GM19395 (cell line): ENCODE measurements around the gene FAM78A.

Experiments
- ATAC-seq: cut with Tn5 transposase; IDR thresholded peaks from one replicate; pipeline ENCODE4 v1.9.1; 2021; ENCODE audit warnings: mild to moderate bottlenecking, moderate library complexity; ENCODE audit not compliant: unreplicated experiment

FAM78A gene, protein sequence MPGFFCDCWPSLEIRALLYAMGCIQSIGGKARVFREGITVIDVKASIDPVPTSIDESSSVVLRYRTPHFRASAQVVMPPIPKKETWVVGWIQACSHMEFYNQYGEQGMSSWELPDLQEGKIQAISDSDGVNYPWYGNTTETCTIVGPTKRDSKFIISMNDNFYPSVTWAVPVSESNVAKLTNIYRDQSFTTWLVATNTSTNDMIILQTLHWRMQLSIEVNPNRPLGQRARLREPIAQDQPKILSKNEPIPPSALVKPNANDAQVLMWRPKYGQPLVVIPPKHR

GRCh38 chr9:131276094-131276888 is at the start of gene FAM78A:
Gene FAM78A (minus strand): TSS chr9:131276510. CDS start chr9:131276179, 331 bp downstream.
- ATAC-seq, result no peak

DNA sequence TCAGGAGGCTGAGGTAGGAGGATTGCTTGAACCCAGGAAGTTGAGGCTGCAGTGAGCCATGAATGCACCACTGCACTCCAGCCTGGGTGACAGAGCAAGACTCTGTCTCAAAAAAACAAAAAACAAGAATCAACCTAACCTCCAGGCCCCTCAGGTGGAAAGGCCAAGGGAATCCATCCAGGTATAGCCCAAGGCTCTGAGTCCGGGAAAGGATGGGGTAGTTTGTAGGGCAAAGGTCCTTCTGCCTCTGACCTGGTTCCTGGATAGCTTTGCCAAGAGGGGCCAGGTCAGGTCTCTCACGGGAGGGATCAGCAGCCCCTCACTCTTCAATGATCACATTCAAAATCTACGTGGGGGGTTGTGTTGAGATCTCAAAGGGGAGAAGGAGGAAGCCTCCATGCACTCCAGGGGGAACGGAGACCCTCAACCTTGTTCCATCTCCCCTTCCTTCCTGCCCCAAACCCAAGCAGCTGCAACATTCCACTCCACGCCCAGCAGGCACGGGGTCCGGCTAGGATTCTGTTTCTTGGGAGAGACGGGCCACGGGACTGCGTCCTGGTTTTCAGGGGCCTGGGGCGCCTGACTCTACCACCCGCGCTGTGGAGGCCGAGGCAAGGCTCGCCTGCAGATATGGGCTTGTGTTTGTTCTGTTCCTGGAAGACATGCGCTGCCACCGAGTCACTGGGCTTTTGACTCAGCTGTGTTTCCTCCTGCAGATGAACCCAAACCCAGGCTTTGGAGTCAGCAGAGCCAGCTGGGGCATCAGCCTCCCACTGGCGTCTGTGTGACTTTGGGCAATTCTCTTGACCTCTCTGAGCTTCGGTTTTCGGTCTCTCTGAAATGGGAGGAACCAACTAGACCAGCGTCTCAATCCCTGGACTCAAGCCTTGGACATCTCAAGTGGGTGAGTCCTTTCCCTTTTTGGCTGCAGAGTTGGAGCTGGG is 48.7 kb upstream of the FAM78A start:
- ATAC-seq, result no peak

GRCh38 chr9:131323629-131324028 is 47.3 kb upstream of the FAM78A start:
- ATAC-seq, result no peak

- ATAC-seq, result no peak
These were observed 43.8 kb upstream of the FAM78A start for GRCh38 chr9:131320031-131320685.

- ATAC-seq, result no peak
These were observed 43.2 kb upstream of the FAM78A start for GRCh38 chr9:131319486-131319885.

DNA sequence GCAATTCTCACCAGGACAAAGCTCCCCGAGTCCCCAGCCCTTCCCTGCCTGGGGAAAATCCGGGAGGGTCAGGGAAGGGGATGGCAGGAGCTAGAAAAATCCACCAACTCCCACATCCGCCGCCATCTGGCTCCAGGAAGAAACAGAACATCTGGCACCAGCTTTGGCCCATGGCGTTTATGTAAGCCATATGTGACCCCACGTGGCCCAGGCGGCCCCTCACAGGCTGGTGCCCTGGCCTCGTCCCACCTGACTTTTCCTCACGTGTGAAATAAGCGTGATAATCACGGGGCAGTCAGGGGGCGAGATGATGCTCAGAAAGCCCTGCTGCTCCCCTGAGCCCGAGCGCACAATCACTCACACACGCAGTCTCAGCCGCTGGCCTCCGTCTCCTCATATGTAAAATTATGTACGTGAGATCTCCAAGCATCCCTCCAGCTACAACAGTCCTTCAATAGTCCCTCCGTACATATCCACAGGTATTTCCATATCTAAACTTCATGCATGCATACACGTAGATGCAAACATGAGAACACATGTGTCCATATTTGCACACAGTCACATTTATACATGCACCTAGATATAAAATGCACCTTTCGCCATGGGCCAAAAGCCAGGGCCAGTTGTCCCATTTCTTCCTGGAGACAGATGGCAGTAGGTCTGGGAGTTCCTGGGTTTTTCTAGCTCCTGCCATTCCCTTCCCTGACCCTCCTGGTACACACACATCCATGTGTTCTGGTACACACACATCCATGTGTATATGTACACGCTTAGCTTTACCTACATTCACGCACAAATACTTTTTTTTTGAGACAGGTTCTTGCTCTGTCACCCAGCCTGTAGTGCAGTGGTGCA is 42.1 kb upstream of the FAM78A start:
- no peak for ATAC-seq

GRCh38 chr9:131312822-131313770 is 36.8 kb upstream of the FAM78A start:
- ATAC-seq, result no peak

DNA sequence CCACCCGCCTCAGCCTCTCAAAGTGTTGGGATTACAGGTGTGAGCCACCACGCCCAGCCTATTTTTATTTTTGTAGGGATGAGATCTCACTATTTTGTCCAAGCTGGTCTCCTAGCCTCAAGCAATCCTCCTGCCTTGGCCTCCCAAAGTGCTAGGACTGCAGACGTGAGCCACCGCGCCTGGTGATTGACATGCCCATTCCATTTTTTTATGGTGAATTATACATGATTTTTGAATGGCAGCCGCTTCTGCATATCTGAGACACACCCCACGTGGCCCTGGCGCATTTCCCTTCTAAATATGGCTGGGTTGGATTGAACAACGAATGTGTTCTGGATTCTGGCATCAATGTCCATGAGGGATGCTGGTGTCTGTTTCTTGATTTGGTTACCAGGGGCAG is 35.9 kb upstream of the FAM78A start:
- ATAC-seq, result no peak

GRCh38 chr9:131310833-131311554 is 34.7 kb upstream of the FAM78A start:
- ATAC-seq, result no peak

GRCh38 chr9:131309530-131310276 is 33.4 kb upstream of the FAM78A start:
- ATAC-seq, result no peak

GRCh38 chr9:131308906-131309529 is 32.7 kb upstream of the FAM78A start:
- no peak for ATAC-seq

- ATAC-seq, result no peak
These were observed 32.1 kb upstream of the FAM78A start for GRCh38 chr9:131308452-131308851.

DNA sequence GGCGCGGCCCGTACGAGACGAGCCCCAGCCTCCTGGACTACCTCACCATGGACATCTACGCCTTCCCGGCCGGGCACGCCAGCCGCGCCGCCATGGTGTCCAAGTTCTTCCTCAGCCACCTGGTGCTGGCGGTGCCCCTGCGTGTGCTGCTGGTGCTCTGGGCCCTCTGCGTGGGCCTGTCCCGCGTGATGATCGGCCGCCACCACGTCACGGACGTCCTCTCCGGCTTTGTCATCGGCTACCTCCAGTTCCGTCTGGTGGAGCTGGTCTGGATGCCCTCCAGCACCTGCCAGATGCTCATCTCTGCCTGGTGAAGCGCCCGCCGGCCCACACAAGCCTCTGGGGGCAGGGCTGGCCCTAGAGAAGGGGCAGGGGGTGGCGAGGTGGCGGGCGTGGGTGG is 31.7 kb upstream of the FAM78A start:
- ATAC-seq, result no peak

DNA sequence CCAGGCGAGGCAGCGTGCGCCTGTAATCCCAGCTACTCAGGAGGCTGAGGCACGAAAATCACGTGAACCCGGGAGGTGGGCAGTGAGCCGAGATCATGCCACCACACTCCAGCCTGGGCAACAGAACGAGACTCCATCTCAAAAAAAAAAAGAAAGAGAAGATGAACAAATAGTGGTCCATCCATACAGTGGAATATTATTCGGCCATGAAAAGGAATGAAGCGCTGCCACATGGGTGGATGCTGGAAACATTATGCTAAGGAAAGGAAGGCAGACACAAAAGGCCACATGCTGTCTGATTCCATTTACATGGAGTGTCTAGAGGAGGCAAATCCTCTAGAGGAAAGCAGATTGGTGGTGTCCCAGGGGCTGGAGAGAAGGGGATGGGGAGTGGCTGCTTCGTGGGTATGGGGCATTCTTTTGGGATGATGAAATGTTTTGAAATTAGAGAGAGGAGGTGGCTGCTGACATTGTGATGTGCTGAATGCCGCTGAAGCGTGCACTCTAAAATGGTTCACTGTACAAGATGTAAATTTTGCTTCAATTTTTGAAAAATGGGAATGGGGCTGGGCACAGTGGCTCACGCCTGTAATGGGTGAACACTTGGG is 30.2 kb upstream of the FAM78A start:
- ATAC-seq, result no peak

DNA sequence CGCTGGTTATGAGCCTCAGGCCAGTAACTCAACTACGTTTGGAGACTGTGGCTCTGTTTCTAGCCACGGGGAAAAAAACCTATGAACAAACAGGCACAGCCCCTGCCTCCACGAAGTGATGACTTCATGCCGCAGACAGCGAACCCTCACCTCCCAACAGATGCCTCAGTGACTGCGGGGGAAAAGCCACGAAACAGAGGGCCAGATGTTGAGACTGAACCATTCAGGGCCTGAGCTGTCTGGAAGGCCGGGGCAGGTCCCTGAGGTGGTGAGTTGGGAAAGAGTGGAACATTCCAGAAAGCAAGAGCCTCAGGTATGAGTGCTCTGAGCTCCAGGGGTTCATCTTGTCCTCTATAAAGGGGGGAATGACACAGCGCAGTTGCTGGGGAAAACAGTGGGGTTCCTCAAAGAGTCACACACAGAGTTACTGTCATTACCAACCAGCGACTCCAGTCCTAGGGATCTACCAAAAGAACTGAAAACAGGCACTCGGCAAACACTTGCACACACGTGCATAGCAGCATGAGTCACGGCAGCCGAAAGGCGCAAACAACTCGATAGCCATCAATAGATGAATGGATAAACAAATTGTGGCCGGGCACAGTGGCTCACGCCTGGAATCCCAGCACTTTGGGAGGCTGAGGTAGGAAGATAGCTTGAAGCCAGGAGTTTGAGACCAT is 28.5 kb upstream of the FAM78A start:
- no peak for ATAC-seq
